ENCODE measurements around the gene UBE2K.

DNA sequence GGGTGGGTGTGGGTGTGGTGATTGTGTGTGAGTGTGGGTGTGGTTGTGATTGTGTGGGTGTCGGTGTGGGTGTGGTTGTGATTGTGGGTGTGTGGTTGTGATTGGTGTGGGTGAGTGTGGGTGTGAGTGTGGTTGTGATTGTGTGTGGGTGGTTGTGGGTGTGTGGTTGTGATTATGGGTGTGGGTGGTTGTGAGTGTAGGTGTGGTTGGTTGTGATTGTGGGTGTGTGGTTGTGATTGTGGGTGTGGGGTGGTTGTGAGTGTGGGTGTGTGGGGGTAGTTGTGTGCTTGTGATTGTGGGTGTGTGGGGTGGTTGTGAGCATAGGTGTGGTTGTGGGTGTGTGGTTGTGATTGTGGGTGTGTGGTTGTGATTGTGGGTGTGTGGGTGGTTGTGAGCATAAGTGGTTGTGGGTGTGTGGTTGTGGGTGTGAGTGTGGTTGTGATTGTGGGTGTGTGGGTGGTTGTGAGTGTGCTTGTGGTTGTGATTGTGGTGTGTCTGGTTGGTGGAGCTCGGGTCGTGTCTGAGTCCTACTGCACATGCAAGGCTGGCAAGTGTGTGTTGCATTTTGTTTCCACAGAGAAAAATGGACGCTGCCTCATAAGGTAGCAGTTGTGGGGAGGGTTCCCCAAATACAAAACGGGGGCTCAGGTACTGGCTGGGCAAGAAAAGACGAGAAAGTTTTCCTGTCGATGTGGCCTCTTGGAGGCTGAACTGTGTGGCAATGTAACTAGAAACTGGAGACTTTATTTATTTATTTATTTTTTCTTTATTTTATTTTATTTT, 116.7 kb downstream of the UBE2K start:
- TF ChIP-seq, protein P1, sequence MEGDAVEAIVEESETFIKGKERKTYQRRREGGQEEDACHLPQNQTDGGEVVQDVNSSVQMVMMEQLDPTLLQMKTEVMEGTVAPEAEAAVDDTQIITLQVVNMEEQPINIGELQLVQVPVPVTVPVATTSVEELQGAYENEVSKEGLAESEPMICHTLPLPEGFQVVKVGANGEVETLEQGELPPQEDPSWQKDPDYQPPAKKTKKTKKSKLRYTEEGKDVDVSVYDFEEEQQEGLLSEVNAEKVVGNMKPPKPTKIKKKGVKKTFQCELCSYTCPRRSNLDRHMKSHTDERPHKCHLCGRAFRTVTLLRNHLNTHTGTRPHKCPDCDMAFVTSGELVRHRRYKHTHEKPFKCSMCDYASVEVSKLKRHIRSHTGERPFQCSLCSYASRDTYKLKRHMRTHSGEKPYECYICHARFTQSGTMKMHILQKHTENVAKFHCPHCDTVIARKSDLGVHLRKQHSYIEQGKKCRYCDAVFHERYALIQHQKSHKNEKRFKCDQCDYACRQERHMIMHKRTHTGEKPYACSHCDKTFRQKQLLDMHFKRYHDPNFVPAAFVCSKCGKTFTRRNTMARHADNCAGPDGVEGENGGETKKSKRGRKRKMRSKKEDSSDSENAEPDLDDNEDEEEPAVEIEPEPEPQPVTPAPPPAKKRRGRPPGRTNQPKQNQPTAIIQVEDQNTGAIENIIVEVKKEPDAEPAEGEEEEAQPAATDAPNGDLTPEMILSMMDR (IDR thresholded peaks at IDR 0.05), result no peak
- TF ChIP-seq POLR2A (IDR thresholded peaks at IDR 0.05) (no peak), EP300 (IDR thresholded peaks at IDR 0.05) (no peak)
